ENCODE results near the gene ZFR. TPM values are rescaled to one million over a fixed set of nuclear protein-coding genes. Genes with fewer than 3 reads are reported as not detected.

ZFR gene
- total RNA-seq (10 to 100 TPM; 62.9 to 64.9 TPM), polyA plus RNA-seq (10 to 100 TPM; 40.4 to 55.8 TPM)
- long read RNA-seq, donor 1, full-length matches to known transcripts, result 16 of 85 reads
- long read RNA-seq, donor 1, partial matches to known transcripts, result 48 of 85 reads
- long read RNA-seq, donor 1, other reads (novel, unspliced or antisense), result 21 of 85 reads
- long read RNA-seq, donor 2, full-length matches to known transcripts, result 23 of 74 reads
- long read RNA-seq, donor 2, partial matches to known transcripts, result 28 of 74 reads
- long read RNA-seq, donor 2, other reads (novel, unspliced or antisense), result 23 of 74 reads

- Histone ChIP-seq H3K4me1 (ENCODE audit: control insufficient read depth in 1 of 2, insufficient read depth in 2 of 2, low read length in 2 of 2) (no peaks in the 10 kb centered on the region), H3K27me3 (ENCODE audit: control insufficient read depth in 1 of 2, insufficient read depth in 2 of 2, low read length in 1 of 2) (no peaks in the 10 kb centered on the region), H3K4me3 (ENCODE audit: low read length in 2 of 2) (peak within 1 kb of the TSS; percentile 91 to 93), H3K36me3 (ENCODE audit: control insufficient read depth in 1 of 2, insufficient read depth in 2 of 2, low read length in 1 of 2) (no peaks in the 10 kb centered on the region), H3K9me3 (ENCODE audit: control insufficient read depth, low read length) (no peaks in the 10 kb centered on the region), H3K27ac (ENCODE audit: low read depth in 1 of 2, low read length in 2 of 2) (peak within 1 kb of the TSS; percentile 83 to 94)
- WGBS, 2 donors, result 4 to 6% methylated on average over 45 to 70 of the region's 70 CpGs
- intact Hi-C loops (cut with DNase I), result no loop called here
- ATAC-seq (ENCODE audit: low FRiP score) (peak; percentile 97), DNase-seq (peak; percentile 96 to 97)
Measured at GRCh38 chr5:32444431-32445286, at the start of gene ZFR. Gene ZFR (minus strand): TSS chr5:32444740. CDS start chr5:32444658, 82 bp downstream.

DNA sequence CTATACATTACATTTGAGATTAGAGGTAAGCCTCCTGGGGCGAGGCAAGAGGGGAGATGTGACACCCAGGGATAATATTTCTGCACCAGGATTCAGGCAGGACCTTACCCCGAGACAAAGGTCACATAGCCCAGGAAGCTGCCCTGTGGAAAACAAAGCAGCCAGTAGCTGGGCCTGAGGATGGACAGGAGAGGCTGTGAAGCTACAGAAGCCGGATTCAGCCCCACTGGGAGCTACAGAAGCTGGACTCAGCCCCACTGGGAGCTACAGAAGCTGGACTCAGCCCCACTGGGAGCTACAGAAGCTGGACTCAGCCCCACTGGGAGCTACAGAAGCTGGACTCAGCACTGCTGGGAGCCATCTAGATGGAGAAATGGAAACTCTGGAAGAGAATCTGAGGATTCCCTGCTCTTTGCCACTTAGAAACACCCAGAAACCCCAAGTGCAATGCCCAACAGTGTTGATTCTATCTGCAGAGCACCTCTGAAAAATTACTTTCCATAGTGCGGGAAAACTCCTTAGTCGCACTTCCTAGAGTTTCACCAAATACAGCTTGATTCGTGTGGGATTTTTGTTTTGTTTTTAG lies 46.5 kb upstream of the ZFR start:
- intact Hi-C loops (cut with DNase I), result loop anchor here in 1 of 2 donors (1.0 kb wide), 1 partner anchor 99 kb away; no protein-coding TSS in a partner anchor
- no peak for ATAC-seq (ENCODE audit: low FRiP score)
- 93 to 95% methylated on average over 6 of the region's 6 CpGs for WGBS, 2 donors
- no peaks in the 10 kb centered on the region for H3K9me3 ChIP-seq (ENCODE audit: control insufficient read depth, low read length)
- no peak overlapping the region for H3K4me3 ChIP-seq (ENCODE audit: low read length in 2 of 2)
- no peaks in the 10 kb centered on the region for H3K27me3 ChIP-seq (ENCODE audit: control insufficient read depth in 1 of 2, insufficient read depth in 2 of 2, low read length in 1 of 2)
- H3K36me3 ChIP-seq (ENCODE audit: control insufficient read depth in 1 of 2, insufficient read depth in 2 of 2, low read length in 1 of 2), result no peaks in the 10 kb centered on the region
- DNase-seq, result no peak
- H3K4me1 ChIP-seq (ENCODE audit: control insufficient read depth in 1 of 2, insufficient read depth in 2 of 2, low read length in 2 of 2), result no peaks in the 10 kb centered on the region
- H3K27ac ChIP-seq (ENCODE audit: low read depth in 1 of 2, low read length in 2 of 2), result no peak overlapping the region

GRCh38 chr5:32489791-32490562 lies 45.4 kb upstream of the ZFR start:
- Histone ChIP-seq H3K27ac (ENCODE audit: low read depth in 1 of 2, low read length in 2 of 2) (no peak overlapping the region), H3K36me3 (ENCODE audit: control insufficient read depth in 1 of 2, insufficient read depth in 2 of 2, low read length in 1 of 2) (no peaks in the 10 kb centered on the region), H3K4me1 (ENCODE audit: control insufficient read depth in 1 of 2, insufficient read depth in 2 of 2, low read length in 2 of 2) (no peaks in the 10 kb centered on the region), H3K4me3 (ENCODE audit: low read length in 2 of 2) (no peak overlapping the region), H3K27me3 (ENCODE audit: control insufficient read depth in 1 of 2, insufficient read depth in 2 of 2, low read length in 1 of 2) (no peaks in the 10 kb centered on the region), H3K9me3 (ENCODE audit: control insufficient read depth, low read length) (no peaks in the 10 kb centered on the region)
- intact Hi-C loops (cut with DNase I), result loop anchor here (2.0 to 5.0 kb wide), 3 partner anchors 101 to 123 kb away; no protein-coding TSS in a partner anchor
- peak; percentile 82 to 92 for DNase-seq
- peak; percentile 83 for ATAC-seq (ENCODE audit: low FRiP score)
- WGBS, 2 donors, result 11 to 18% methylated on average over 10 of the region's 10 CpGs

DNA sequence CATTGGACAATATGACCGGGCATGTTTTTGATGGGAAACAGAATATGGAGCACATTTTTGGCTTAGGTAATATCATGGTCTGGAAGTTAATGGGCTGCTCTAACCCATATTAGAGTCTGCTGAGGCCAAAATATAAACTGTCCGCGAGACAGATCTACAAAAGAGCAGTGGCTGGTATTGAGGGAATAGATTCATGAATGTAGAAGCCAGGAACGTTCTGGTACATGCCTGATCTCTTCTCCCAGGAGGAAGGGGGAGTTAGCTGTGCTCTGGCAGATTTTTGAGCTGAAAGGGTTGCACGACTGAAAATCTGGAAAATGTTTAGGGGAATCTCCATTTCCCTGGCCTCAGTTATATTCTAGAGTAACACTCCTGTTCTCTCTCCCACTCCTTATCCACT lies 42.9 kb upstream of the ZFR start:
- H3K9me3 ChIP-seq (ENCODE audit: control insufficient read depth, low read length), result no peaks in the 10 kb centered on the region
- no peak for ATAC-seq (ENCODE audit: low FRiP score)
- H3K27ac ChIP-seq (ENCODE audit: low read depth in 1 of 2, low read length in 2 of 2), result no peak overlapping the region
- DNase-seq, result no peak
- H3K27me3 ChIP-seq (ENCODE audit: control insufficient read depth in 1 of 2, insufficient read depth in 2 of 2, low read length in 1 of 2), result no peaks in the 10 kb centered on the region
- no peaks in the 10 kb centered on the region for H3K36me3 ChIP-seq (ENCODE audit: control insufficient read depth in 1 of 2, insufficient read depth in 2 of 2, low read length in 1 of 2)
- WGBS, 2 donors, result 77 to 81% methylated on average over 5 of the region's 5 CpGs
- intact Hi-C loops (cut with DNase I), result loop anchor here in 1 of 2 donors (5.0 kb wide), 1 partner anchor 125 kb away; no protein-coding TSS in a partner anchor
- H3K4me3 ChIP-seq (ENCODE audit: low read length in 2 of 2), result no peak overlapping the region
- no peaks in the 10 kb centered on the region for H3K4me1 ChIP-seq (ENCODE audit: control insufficient read depth in 1 of 2, insufficient read depth in 2 of 2, low read length in 2 of 2)

DNA sequence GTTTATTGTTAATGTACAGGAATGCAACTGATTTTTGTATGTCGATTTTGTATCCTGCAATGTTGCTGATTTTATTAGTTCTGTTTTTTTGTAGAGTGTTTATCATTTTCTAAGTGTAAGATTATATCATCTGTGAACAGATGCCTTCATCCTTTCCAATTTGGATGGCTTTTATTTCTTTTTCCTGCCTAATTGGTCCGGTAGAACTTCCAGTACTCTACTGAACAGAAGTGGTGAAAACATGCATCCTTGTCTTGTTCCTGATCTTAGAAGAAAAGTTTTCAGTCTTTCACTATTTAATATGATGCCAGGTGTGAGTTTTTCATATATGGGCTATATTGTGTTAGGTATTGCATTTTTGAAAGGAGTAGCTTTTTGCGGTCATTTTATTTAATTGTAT lies 42.5 kb upstream of the ZFR start:
- no peak for DNase-seq
- Histone ChIP-seq H3K27me3 (ENCODE audit: control insufficient read depth in 1 of 2, insufficient read depth in 2 of 2, low read length in 1 of 2) (no peaks in the 10 kb centered on the region), H3K4me1 (ENCODE audit: control insufficient read depth in 1 of 2, insufficient read depth in 2 of 2, low read length in 2 of 2) (no peaks in the 10 kb centered on the region), H3K36me3 (ENCODE audit: control insufficient read depth in 1 of 2, insufficient read depth in 2 of 2, low read length in 1 of 2) (no peaks in the 10 kb centered on the region), H3K9me3 (ENCODE audit: control insufficient read depth, low read length) (no peaks in the 10 kb centered on the region), H3K4me3 (ENCODE audit: low read length in 2 of 2) (no peak overlapping the region), H3K27ac (ENCODE audit: low read depth in 1 of 2, low read length in 2 of 2) (no peak overlapping the region)
- intact Hi-C loops (cut with DNase I), result loop anchor here in 1 of 2 donors (5.0 kb wide), 1 partner anchor 125 kb away; no protein-coding TSS in a partner anchor
- ATAC-seq (ENCODE audit: low FRiP score), result no peak
- 85% methylated on average over 3 of the region's 3 CpGs for WGBS, 2 donors

DNA sequence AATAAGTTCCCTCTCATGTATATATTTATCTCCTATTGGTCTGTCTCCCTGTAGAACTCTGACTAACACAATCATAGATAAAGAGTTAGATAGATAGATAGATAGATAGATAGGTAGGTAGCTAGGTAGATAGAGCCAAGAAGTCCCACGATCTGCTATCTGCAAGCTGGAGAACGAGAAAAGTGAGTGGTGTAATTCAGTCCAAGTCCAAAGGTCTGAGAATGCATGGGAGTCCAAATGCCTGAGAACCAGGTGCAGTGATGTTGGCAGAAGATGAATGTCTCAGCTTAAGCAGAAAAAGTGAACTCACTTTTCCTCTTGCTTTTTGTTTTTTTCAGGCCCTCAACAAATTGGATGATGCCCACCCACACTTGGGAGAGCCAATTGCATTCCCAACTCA lies 37.7 kb upstream of the ZFR start:
- Histone ChIP-seq H3K9me3 (ENCODE audit: control insufficient read depth, low read length) (no peaks in the 10 kb centered on the region), H3K36me3 (ENCODE audit: control insufficient read depth in 1 of 2, insufficient read depth in 2 of 2, low read length in 1 of 2) (no peaks in the 10 kb centered on the region), H3K27me3 (ENCODE audit: control insufficient read depth in 1 of 2, insufficient read depth in 2 of 2, low read length in 1 of 2) (no peaks in the 10 kb centered on the region), H3K27ac (ENCODE audit: low read depth in 1 of 2, low read length in 2 of 2) (no peak overlapping the region), H3K4me1 (ENCODE audit: control insufficient read depth in 1 of 2, insufficient read depth in 2 of 2, low read length in 2 of 2) (no peaks in the 10 kb centered on the region), H3K4me3 (ENCODE audit: low read length in 2 of 2) (no peak overlapping the region)
- WGBS, 2 donors, result 88 to 92% methylated on average over 2 of the region's 2 CpGs
- DNase-seq (no peak), ATAC-seq (ENCODE audit: low FRiP score) (no peak)
- intact Hi-C loops (cut with DNase I), result no loop called here

- ATAC-seq (ENCODE audit: low FRiP score) (no peak), DNase-seq (no peak)
- Histone ChIP-seq H3K27ac (ENCODE audit: low read depth in 1 of 2, low read length in 2 of 2) (no peak overlapping the region), H3K4me1 (ENCODE audit: control insufficient read depth in 1 of 2, insufficient read depth in 2 of 2, low read length in 2 of 2) (no peaks in the 10 kb centered on the region), H3K4me3 (ENCODE audit: low read length in 2 of 2) (no peak overlapping the region), H3K36me3 (ENCODE audit: control insufficient read depth in 1 of 2, insufficient read depth in 2 of 2, low read length in 1 of 2) (no peaks in the 10 kb centered on the region), H3K9me3 (ENCODE audit: control insufficient read depth, low read length) (no peaks in the 10 kb centered on the region), H3K27me3 (ENCODE audit: control insufficient read depth in 1 of 2, insufficient read depth in 2 of 2, low read length in 1 of 2) (no peaks in the 10 kb centered on the region)
- 82 to 85% methylated on average over 4 of the region's 4 CpGs for WGBS, 2 donors
- intact Hi-C loops (cut with DNase I), result no loop called here
Measured at GRCh38 chr5:32479096-32479495, 34.6 kb upstream of the ZFR start.

DNA sequence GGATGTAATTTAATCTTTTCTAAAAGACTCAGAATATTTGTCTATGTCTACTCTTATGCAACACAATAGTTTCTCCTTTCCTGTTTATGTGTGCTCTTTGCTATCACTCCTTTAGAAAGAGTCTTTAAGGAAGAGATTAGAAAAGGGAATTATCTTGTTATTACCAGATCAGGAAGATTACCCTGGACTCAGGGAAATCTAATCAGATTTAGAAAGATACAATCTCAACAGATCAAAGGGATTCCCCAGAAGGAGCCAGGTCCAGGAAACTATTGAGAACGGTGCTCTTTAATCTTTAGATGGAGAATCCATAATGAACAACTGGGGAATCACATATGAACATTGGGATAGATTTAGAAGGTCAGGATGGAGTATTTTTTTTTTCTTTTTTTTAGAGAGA lies 32.4 kb upstream of the ZFR start:
- Histone ChIP-seq H3K27ac (ENCODE audit: low read depth in 1 of 2, low read length in 2 of 2) (no peak overlapping the region), H3K9me3 (ENCODE audit: control insufficient read depth, low read length) (no peaks in the 10 kb centered on the region), H3K36me3 (ENCODE audit: control insufficient read depth in 1 of 2, insufficient read depth in 2 of 2, low read length in 1 of 2) (no peaks in the 10 kb centered on the region), H3K4me3 (ENCODE audit: low read length in 2 of 2) (no peak overlapping the region), H3K4me1 (ENCODE audit: control insufficient read depth in 1 of 2, insufficient read depth in 2 of 2, low read length in 2 of 2) (no peaks in the 10 kb centered on the region), H3K27me3 (ENCODE audit: control insufficient read depth in 1 of 2, insufficient read depth in 2 of 2, low read length in 1 of 2) (no peaks in the 10 kb centered on the region)
- 89 to 91% methylated on average over 1 of the region's 1 CpG for WGBS, 2 donors
- intact Hi-C loops (cut with DNase I), result no loop called here
- ATAC-seq (ENCODE audit: low FRiP score) (no peak), DNase-seq (no peak)
